Amygdala (tissue), 56 donors: ENCODE data around the gene PKD1L1.

Experiments
- DNase-seq, 56 donors: peaks; one replicate each; lab custom pipeline; 2025; lab: John Stamatoyannopoulos, UW

Gene PKD1L1

GRCh38 chr7:47743965-47744591 lies 204.2 kb downstream of the PKD1L1 start:
- no peak for DNase-seq

GRCh38 chr7:47741984-47742383 lies 206.3 kb downstream of the PKD1L1 start:
- DNase-seq, result no peak

- DNase-seq, result no peak
Measured at GRCh38 chr7:47739891-47740290, 208.4 kb downstream of the PKD1L1 start.

DNA sequence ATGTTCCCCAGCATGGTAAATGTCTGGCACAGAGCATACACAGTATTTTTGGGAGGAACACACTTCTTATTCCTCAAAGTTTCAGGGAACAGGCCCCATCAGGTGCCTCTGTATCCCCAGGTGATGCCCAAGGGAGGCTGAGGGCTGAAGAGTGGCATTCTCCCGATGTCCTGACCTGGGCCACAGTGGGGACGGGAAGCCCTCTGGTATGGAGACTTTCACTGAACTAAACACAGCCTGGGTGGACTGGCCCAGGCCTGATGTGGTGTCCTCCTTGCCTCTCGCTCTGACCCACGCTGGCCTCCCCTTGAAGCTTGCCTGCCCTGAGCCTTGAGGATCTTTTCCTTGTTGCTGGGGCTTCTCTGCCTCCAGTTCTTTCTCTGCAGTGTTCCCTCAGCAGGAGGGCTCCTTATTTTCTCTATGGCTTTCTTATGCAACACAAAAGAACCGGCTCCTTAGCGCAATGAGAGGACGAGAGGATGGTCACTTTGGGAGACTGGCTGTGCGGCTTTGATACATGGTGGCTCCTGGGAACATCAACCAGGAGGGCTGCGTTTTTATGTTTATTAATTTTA lies 208.9 kb downstream of the PKD1L1 start:
- no peak for DNase-seq

GRCh38 chr7:47738563-47739166 lies 209.6 kb downstream of the PKD1L1 start:
- no peak for DNase-seq

GRCh38 chr7:47737601-47738000 lies 210.7 kb downstream of the PKD1L1 start:
- DNase-seq, result no peak

GRCh38 chr7:47735431-47736345 lies 212.6 kb downstream of the PKD1L1 start:
- DNase-seq, result no peak

- no peak for DNase-seq
Measured at GRCh38 chr7:47734949-47735291, 213.3 kb downstream of the PKD1L1 start.

DNA sequence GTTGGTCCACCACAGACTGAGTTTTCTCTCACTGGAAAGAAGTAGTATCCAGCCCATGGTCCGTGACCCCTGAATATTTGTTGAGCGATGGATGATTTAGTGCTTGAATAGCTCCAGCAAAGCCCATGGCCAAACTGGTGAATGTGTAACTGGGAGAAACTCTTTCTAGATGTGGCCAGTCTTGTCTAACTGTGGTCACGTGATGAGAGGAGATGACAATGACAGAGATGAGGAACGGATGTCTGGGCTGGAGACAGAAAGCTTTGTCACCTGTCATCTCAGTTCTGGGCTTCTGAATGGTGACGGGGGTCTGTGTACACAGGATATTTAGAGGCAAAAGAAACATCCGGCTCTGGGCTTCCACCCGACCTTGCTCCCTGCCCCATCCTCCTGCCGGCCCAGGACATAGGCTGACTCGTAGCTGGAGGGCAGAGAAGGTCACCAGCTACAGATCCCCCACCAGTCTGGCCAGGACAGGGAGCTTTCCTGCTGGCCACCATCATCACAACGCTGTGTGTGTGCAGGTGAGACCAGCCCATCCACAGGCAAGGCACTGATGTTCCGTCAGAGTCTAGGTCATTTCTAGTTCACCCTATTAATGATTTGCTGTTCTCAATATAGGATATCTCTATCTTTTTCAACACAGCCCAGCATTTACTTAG lies 213.8 kb downstream of the PKD1L1 start:
- DNase-seq, result no peak

DNA sequence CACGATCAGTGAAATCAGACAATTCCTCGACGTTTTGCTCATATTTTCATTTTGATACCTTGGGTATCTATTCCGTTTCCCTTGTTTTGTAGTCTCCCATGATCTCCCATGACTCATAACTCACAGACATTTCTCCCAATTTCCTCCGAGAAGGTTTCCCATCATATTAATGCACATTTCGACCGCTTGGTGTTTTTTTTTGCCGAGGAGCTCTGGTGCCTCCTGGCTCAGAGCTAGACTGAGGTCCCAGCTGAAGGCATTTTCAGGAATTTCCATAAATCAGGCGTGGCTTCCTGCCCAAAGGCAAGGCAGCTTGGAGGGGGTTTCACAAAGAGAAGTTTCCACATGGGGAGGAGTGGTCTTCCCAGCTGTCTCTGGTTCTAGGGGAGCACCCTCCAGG lies 218.1 kb downstream of the PKD1L1 start:
- no peak for DNase-seq

GRCh38 chr7:47726047-47726726 lies 222.1 kb downstream of the PKD1L1 start:
- DNase-seq, result no peak

GRCh38 chr7:47725031-47725780 lies 223.1 kb downstream of the PKD1L1 start:
- no peak for DNase-seq
